VCaP (cell line): ENCODE data around the gene PLA2G4E.

Experiments
- H3K27ac ChIP-seq: fragments of 450-650 bp; 2 replicates; pipeline ENCODE4 v1.5.1; 2017
- CTCF ChIP-seq: fragments of 450-650 bp; conservative IDR thresholded peaks from 2 replicates; pipeline ENCODE4 v1.5.1; 2017; ENCODE audit warnings: mild to moderate bottlenecking, moderate library complexity

Gene PLA2G4E

DNA sequence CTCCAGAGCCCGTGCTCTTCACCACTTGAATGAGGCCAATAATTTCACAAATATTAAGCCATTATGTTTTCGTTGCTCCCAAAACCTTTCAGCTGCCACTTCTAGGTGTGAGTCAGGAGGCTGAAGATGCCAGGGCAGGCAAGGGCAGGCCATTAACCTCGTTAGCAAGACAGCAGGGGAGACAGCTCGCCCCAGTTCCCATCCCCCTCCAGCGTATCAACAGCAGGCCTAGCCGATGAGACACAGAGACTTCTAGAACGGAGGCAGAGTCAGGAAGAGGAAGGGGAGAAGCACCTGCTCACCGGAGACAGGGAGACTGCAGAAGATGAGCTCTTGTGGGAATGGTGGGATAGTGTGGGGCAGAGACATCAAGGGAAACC lies 28.0 kb upstream of the PLA2G4E start:
- no peak for TF ChIP-seq CTCF
- H3K27ac ChIP-seq = no peak overlapping the region

DNA sequence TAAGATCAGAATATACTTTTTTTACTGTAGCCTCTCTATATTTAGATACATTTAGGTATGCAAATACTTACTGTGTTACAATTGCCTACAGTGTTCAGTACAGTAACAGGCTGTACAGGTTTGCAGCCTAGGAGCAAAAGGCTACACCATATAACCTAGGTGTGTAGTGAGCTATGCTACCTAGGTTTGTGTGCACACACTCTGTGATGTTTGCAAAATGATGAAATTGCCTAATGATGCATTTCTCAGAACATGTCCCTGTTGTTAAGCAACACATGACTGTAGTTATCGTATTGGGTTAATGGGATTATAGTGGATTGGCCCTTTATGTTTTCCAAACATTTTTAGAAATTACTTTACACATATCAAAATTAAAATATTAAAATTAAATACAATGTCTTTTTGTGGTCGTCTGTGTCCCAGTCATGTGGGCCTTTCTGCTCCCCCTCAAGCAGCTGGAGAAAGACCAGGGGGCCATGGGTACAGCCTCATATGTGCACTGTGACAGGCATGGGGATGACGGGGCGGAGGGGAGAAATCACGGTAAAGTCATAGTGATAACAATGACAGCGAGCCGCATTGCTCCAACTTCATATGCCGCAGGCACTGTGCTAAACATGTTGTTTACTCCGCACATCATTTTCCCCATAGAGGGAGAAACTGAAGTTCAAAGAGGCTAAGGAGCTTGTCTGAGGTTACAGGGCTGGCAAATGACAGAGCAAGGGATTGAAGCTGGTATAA lies 27.4 kb upstream of the PLA2G4E start:
- TF ChIP-seq CTCF = no peak
- no peak overlapping the region; the same call in 1 of the 2 replicates for H3K27ac ChIP-seq

- peak overlapping the region; percentile 90 for H3K27ac ChIP-seq
- no peak for TF ChIP-seq CTCF
Measured at GRCh38 chr15:42046597-42046996, 25.8 kb upstream of the PLA2G4E start.

GRCh38 chr15:42045211-42045615 lies 24.4 kb upstream of the PLA2G4E start:
- peak overlapping the region; percentile 90 for H3K27ac ChIP-seq
- no peak for TF ChIP-seq CTCF

DNA sequence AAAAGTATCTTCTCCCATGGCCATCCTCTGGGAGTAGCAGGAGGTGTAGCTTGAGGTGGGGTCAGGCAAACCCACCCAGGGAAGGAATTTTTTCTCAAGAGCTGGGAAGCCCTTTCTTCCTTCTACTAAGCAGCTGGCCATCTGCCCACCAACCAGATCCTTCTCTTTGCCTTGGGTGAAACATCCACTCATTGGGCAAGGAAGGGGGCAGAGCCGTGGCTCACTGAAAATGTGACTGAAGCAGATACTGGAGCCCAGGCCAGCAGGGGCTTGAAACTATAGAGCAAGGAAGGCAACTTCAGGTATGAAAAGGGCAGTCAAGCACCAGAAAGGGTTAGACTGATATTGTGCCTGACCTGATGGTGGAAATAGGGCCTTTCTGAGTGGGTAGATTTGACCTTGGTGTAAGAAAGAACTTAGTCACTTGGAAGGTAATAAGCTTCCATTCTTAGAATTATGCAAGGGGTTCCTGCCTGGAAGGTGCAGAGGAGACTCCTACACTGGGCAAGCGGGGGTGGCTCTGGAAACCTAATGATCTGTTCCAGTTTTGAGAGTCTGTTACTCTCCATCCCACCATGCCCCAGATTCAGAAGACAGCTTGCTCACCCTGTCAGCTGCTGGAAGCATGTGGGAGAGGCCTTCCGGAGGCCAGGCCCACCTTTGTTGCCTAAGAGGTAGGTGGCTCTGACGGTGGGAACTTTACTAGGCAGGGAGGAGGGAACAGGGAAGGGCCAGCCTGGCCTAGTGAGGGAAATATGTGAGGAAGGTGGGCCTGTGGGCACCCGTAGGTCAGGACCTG lies 22.0 kb upstream of the PLA2G4E start:
- TF ChIP-seq CTCF = no peak
- H3K27ac ChIP-seq = no peak overlapping the region

DNA sequence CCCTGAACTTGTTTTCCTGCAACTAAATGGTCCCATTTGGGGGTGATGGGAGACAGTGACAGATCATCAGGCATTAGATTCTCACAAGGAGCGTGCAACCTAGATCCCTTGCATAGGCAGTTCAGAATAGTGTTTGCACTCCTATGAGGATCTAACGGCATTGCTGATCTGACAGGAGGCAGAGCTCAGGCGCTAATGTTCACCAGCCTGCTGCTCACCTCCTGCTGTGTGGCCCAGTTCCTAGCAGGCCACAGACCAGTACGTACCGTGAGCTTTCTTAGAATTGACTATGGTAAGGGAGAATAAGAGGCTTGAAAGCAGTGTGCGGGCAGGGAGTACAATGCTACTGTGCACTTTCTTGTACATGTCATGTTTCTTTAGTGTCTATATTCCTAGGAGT lies 17.6 kb upstream of the PLA2G4E start:
- no peak overlapping the region for H3K27ac ChIP-seq
- TF ChIP-seq CTCF = no peak

GRCh38 chr15:42037656-42038055 lies 16.8 kb upstream of the PLA2G4E start:
- no peak for TF ChIP-seq CTCF
- no peak overlapping the region for H3K27ac ChIP-seq
